Prostate gland (tissue), 2 donors: ENCODE results near the gene C16orf86.
A peak's percentile ranks its signal among the peaks of the same experiment; 100 is the strongest.

Experiments
- POLR2AphosphoS5 ChIP-seq: sonication (generic); formaldehyde crosslinking; IDR thresholded peaks from one replicate; pipeline ENCODE4 v1.6.1; 2017; ENCODE audit warnings: antibody characterized with exemption
- TF ChIP-seq, protein P1 (sequence below), 4 experiments: fragments of 200-600 bp in 2 of 4; fragments of 450-650 bp in 2 of 4; sonication (generic) in 2 of 4; IDR thresholded peaks; 1 replicate in 3 of 4; 2 replicates in 1 of 4; pipeline ENCODE4 v1.5.1; 2016 to 2019; ENCODE audit warnings: antibody characterized with exemption in 4 of 4, mild to moderate bottlenecking in 2 of 4, moderate library complexity in 2 of 4

GRCh38 chr16:67678354-67679023 lies 11.9 kb downstream of the C16orf86 start:
- TF ChIP-seq, protein P1, sequence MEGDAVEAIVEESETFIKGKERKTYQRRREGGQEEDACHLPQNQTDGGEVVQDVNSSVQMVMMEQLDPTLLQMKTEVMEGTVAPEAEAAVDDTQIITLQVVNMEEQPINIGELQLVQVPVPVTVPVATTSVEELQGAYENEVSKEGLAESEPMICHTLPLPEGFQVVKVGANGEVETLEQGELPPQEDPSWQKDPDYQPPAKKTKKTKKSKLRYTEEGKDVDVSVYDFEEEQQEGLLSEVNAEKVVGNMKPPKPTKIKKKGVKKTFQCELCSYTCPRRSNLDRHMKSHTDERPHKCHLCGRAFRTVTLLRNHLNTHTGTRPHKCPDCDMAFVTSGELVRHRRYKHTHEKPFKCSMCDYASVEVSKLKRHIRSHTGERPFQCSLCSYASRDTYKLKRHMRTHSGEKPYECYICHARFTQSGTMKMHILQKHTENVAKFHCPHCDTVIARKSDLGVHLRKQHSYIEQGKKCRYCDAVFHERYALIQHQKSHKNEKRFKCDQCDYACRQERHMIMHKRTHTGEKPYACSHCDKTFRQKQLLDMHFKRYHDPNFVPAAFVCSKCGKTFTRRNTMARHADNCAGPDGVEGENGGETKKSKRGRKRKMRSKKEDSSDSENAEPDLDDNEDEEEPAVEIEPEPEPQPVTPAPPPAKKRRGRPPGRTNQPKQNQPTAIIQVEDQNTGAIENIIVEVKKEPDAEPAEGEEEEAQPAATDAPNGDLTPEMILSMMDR (IDR thresholded peaks at IDR 0.05), result no peak
- peak; percentile 87 for TF ChIP-seq POLR2AphosphoS5
